ENCODE results near the gene SLC5A12.
"Not testable (repeated sequence)": the region's sequence is repeated elsewhere in the genome, so short reads cannot be mapped to it uniquely, and the experiment has no call there.

Gene SLC5A12

GRCh38 chr11:26651916-26652315, 69.9 kb downstream of the SLC5A12 start:
- DNase-seq (ENCODE audit: low spot score), result no peak

- peak; percentile 55 for DNase-seq (ENCODE audit: low spot score)
Measured at GRCh38 chr11:26649884-26650283, 72.0 kb downstream of the SLC5A12 start.

GRCh38 chr11:26643314-26643713, 78.5 kb downstream of the SLC5A12 start:
- DNase-seq (ENCODE audit: low spot score), result not testable (repeated sequence)

- no peak for DNase-seq (ENCODE audit: low spot score)
Measured at GRCh38 chr11:26632691-26633159, 89.1 kb downstream of the SLC5A12 start.

- no peak for DNase-seq (ENCODE audit: low spot score)
Measured at GRCh38 chr11:26626346-26626745, 95.5 kb downstream of the SLC5A12 start.

- no peak for DNase-seq (ENCODE audit: low spot score)
Measured at GRCh38 chr11:26623076-26623659, 98.7 kb downstream of the SLC5A12 start.

GRCh38 chr11:26622181-26622580, 99.7 kb downstream of the SLC5A12 start:
- DNase-seq (ENCODE audit: low spot score), result no peak

GRCh38 chr11:26621132-26621531, 100.7 kb downstream of the SLC5A12 start:
- no peak for DNase-seq (ENCODE audit: low spot score)

GRCh38 chr11:26620282-26621045, 101.4 kb downstream of the SLC5A12 start:
- no peak for DNase-seq (ENCODE audit: low spot score)

- no peak for DNase-seq (ENCODE audit: low spot score)
Measured at GRCh38 chr11:26618441-26618840, 103.4 kb downstream of the SLC5A12 start.
